Medulla oblongata (tissue), 1 donor: Measurements from ENCODE around the gene ASTN2.

ENCODE experiments used
- DNase-seq: peaks from one replicate; pipeline ENCODE4 v3.0.0-alpha.2; 2015; ENCODE audit errors: extremely low spot score

Gene ASTN2

DNA sequence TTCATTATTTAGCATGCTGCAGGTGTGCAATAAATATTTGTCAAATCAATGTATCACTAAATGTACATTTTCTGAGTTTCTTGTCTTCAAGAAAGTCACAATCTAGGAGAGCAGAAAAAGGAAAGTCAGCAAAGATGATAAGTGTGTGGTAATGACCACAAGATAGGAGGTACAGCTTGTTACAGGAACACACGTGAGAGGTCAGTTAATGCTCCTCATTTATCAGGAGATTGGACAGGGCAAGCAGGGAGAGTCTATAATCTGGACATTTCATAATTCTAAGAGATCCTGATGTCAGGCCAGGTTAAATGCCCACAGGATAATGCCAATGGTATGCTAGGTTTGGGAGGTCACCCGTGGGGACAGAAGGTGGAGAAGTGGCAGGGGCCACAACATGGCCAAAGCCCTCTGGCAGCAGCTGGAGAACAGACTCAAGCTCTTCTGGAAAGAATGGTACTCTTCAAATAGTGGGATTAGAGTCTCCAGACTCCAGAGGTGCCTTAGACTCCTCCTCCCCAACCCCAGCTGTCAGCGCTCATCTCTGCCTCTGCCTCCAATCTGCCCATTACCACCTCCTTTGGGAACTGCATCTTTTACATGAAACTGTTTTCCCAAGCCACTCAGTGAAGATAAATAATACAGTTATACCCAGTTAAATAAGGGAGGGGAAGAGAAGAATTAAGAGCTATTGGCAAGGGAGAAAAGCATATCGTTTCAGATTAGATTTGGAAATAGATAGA is 114.3 kb downstream of the ASTN2 start:
- DNase-seq: no peak

DNA sequence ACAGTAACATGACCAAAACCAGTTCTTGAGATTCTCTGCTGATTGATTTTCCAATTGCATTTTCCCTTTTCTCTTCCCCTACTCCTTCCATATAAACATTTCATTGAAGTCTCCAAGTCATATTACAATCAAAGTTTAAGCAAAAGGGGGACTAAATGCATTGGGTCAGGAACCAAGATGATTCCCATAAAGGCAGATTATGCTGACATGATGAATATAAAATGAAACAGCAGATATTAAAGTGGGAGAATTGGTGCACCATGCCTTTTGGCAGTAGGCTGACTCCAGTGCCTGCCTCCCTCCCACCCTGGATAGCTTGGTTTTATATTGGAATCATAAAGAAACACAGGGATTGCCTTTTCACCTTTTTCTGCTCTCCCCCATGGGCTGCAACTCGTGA is 118.4 kb downstream of the ASTN2 start:
- DNase-seq: no peak

DNA sequence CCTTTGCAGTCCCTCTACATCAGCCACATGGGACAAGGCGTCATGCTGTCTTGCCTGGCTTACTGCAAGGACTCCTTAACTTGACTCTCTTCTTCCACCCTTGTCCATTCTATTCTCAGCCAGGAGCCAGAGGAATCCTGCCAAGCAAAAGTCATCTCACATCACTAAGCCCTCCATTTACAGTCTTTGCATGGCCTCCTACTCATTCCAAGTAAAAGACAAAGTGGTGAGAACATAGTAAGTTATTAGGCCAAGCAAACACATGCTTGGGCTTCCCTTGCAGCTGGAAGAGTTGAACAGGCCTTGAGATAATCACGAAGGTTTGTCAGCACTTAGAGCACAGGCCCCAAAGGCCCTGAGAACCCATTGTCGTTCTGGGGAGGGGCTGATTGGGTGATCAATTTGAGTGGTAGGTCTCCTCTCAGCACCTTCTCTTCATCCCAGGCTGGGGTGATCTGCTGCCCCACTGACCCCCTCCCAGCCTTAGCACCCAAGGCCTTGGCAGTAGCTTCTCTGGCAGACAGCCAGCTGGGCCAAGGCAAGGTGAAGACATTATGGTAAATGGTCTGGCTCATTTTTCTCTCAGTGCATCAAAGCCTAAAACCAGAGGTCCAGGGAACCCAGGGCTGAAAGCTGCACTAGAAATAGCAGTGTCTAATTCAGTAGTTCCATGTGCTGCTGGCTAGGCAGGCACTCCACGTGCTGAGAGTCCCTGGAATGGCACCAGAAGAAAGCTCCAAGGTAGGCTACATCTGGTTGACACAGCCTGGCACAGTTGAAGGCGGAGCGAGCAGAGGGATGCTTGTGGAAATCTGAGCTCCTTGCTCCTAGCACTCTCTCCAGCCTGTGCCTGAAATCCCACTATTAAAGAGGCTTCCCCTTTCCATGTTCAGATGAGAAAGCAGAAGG is 121.4 kb downstream of the ASTN2 start:
- DNase-seq: no peak

DNA sequence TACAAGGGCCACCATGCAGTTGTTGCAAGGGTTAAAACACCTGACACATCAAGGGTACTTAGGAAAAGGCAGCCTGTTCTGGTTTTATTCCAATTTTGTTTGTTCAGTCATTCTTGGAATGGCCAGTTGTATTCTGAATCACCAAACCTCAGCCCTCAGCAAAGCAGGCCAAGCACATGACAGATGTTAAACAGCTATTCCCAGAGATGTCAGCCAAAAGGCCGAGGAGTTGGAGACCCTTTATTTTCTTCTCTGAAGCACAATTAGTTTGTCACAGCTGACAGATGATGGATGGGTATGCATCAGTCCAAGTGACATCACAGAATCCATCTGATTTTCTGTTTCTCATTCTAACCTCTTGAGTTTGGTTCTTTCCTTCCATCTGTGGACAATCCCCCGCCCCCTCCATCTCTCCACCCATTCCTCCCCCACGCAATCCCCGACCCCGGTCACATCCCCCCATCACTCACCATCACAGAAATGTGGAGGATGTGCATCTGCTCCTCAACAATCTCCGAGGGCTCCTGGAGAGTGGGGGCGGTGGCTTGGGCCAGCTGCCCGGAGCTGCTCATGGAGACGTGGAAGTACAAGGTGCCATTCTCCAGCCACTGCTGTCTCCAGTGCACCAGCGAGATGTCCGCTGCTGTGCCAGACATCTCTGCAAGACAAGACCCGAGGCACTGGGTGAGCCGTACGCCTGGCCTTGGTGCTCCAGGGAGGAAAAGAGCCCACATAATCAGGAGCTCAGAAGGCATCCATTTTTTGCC is 123.8 kb downstream of the ASTN2 start:
- no peak for DNase-seq

DNA sequence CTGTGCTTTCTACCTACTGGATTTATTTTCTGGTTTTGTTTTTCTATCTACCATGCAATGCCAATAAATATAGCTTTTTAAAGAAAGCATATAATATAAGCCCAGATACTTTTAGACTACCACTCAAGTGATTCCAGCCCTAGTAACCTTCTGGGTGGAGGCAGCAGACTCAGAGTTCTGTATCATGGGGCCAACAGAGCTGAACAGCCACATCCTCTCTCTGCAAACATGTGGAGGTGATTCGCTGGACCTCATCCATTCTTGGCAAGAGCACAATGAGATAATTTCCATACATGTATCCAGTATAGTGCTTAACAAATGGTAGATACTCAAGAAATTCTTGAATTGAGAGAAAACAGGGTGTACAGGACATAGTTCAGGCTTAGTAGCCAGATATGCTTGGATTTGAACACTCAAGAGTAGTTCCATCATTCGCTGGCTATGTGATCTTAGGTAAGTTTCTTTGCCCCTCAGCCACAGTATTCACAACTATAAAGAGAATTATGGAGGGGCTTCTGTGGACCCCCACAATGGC is 124.5 kb downstream of the ASTN2 start:
- no peak for DNase-seq

DNA sequence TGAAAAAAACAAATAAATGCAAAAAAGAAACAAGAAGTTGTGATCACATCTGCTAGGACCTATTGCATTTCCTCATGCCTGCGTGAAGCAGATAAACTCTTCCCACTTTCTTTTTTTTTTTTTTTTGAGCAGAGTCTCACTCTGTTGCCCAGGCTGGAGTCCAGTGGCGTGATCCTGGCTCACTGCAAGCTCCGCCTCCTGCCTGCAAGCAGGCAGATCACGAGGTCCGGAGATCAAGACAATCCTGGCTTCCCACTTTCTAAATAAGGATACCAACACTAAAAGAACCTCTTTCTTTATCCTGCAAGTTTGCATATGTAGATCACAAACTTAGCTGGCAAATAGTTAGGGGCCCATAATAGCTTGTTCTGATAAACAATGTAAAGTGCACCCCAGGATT is 128.6 kb downstream of the ASTN2 start:
- peak; percentile 12 for DNase-seq

DNA sequence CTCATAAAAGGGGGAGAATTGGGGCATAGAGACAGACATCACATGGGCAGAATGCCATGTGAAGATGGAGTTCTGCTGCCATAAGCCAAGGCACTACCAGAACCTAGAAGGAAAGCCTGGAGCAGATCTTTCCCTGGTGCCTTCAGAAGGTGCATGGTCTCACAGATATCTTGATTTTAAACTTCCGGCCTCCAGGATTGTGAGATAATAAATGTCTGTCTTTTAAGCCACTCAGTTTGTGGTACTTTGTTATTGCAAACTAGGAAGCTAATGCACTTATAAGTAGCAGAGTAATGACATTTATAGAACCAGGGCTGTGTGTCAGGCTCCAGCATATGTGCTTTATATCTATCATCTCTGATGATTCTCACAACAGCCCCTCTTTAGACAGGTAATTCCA is 130.4 kb downstream of the ASTN2 start:
- no peak for DNase-seq

DNA sequence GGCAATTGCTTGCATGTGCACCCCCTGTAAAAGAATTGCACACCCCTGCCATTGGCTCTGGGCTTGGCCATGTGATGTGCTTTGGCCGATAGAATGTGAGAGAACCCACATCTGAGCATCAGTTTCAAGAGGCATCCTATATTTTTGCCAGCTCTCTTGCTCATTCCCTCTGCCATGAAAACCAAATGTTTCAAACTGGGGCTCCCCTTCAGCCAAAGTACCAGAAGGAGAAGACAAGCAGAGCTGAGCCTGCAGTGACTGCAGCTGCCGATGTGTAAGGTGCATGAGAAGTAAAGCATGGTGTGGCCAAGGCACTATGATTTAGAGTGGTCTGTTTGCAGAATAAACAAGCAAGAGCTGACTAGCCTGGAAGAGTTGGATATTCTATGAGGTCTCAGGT is 132.3 kb downstream of the ASTN2 start:
- no peak for DNase-seq

DNA sequence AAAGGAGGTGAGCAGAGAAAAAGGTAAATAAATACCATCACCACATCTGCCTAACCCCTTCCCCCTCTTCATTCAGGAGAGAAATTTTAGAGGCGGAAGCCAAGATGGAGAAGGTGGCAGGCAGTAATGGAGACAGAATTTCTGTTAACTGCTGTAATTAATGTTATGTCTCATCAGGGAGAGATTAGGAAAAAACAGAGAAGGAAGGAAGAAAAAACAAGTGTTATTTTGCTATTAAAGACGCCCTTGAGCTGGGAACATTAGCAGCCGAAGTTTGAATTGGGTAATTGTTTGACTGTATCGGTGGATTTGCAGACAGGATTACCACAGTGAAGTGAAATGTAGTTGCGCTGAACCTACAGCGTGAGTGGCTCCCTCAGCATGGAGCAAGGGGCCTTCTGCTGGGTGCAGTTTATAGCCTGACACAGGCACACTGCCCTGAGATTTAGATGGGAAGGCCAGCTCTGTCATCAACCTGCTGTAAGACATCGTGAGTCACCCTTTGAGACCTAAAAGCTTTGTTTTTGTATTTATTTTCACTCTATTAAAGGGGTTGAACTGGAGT is 136.3 kb downstream of the ASTN2 start:
- DNase-seq: peak; percentile 16

DNA sequence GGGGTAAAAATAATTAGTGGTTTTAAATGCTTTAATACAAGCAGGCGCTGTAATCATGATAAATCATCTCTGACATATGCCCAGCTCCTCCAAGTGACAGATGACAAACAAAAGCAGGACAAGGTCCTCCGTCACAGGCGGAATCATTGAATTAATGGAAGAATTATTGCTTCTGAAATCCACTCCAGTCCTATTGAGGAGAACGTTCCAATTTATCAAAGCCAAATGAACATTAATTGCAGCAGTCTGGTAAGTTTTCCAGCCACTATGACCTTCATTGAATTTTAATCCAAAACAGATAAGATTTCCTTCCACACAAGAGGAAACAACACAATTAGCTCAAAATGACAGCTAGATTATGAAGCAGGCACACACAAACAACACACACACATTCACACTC is 136.8 kb downstream of the ASTN2 start:
- DNase-seq: no peak

DNA sequence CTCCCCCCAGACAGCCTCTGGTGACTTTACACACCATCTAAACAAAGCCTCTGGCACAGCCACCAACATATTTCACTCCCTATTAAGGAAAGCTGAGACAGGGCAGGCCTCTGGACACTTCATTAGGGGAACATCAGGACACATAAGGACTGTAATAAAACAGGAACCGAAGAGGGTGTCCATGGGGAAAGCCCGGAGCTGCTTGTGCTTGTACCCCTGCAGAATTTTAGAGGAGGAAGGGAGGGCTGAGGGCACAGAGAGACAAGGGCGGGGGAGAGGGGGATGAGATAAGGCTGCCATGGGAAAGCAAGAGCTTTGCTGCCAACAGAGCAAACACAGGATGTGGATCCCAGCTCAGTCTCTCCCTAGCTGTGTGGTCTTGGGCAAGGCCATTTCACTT is 138.4 kb downstream of the ASTN2 start:
- DNase-seq: no peak

DNA sequence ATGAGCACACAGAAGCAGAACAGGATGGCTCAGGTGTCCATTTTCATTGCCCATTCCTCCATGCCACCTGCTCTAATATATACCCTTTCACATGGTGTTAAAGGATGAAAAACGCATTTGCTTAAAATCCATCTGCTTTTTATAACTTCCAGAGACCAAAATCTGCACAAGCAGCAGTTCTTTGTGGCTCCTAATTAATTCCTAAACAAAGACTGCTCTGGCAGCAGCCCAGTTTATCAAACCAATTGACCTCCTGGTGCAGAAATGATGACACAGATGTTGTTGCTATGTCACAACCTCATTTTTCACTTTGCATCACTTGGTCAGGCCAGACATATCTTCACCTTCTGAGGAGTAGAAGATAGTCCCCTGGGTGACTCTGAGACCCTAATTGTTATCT is 141.2 kb downstream of the ASTN2 start:
- DNase-seq: no peak

DNA sequence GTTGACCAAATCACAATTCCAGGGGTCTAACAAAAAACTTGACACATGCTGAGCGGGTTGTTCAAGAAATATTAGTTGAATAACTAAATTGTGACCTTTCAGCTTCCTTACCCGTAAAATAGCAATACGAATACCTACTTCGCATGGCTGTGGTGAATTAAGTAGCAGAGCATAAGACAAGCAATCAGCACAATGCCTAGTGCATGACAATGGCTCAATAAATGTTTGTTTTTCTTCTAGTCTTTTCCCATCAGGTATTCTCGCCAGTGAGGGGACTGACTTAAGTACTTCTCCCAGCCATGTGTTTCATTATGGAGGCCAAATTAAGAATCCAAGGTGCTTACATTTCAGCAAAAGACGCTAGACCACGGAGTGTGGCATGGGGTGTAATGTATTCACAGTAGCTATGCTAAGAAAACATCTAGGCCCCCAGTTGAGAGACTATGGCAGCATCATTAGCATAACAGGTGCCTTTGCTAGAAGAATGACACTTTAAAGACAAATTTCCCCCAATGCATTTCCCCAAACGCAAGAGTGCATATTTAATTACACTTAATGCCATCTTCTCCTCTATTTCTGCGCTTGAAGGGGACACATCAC is 145.9 kb downstream of the ASTN2 start:
- DNase-seq: no peak

DNA sequence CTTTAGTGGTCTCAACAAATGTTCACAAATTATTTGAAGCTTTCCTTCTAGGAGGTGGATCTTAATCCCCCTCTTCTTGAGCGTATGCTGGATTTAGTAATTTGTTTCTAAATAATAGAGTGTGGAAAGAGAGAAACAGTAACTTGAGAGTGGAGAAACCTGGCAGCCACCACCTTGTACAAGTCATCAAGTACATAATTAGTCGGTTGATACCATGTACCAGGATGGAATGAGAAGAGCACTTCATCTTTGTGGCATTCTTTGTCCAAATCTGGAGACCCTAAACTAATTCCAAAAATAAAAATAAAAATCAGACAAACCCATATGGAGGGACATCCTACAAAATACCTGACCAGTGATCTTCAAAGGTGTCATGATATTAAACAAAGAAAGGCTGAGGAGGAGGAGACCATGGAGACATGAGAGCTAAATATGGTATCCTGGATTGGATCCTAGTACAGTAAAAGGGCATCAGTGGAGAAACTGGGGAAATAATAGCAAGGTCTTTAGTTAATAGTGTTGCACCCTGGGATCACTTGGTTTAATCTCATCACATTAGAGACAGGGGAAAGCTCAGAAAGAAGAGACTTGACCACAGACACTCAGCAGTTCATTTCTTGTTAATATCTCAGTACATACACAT is 147.9 kb downstream of the ASTN2 start:
- DNase-seq: no peak

DNA sequence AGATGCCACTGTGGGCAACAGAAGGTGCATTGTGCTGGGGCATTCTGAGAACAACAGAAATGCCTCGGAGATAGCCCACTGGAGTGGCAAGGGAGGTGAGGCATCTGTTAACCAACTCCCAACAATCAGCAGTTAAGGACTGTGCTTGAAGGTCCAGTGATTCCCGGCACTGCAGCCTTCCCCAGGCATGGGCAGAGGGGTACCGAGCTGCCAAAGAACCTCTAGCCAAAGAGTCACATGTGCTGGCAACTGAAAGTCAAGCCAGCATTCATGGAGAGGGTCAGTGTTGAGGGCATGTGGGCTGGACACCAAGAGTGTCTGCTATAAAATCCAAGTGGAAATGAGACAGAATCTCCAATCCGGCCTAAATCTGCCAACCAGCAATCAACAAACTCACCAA is 149.6 kb downstream of the ASTN2 start:
- peak; percentile 85 for DNase-seq

DNA sequence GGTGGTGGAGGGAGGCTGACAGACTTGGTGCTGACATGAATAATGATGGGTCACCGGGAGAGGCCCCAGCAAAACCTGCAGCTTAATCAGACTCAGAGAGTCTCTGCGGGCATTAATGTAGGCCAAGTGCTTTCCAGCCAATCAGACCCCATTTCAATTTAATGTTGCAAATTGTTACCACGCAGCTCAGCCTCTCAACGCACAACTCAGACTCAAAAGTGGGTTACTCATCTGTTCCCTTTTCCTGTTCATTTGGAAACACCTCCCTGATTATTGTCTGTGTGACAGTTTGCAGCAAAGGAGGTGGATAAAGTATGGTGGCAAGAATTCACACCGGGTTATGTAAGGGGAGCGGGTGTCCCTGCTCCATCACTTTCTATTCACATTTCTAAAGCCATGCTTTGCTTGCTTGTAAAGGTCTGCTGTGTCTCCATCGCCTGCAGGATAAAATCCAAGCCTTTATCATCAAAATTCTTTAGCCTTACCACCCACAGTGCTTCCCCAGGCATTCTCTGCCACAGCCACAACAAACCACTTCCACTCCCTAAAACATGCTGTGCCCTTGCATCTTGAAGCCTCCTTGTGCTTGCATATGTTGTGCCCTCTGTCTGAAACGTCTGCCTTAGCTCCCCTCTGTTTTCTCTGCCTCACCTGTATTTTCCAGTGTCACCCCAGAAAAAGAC is 156.5 kb downstream of the ASTN2 start:
- DNase-seq: no peak

DNA sequence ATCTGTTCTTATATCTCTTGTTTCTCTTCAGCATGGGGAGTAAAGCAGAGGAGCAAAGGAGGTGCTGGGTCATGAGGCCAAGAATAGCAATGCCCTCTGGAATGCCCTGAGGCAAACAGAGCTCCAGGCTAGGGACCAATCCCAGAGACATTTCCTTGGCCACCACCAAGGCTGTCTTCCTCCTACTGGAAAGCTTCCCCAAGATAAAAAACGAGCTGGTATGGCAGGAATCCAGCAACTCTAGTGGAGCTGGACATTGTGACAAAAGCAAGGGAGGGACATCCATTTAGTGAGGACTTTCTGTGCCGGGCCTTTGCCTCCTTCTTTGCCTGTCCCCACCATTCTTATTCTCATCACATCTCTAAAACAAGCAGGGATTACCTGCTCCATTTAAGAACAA is 161.6 kb downstream of the ASTN2 start:
- peak; percentile 32 for DNase-seq

DNA sequence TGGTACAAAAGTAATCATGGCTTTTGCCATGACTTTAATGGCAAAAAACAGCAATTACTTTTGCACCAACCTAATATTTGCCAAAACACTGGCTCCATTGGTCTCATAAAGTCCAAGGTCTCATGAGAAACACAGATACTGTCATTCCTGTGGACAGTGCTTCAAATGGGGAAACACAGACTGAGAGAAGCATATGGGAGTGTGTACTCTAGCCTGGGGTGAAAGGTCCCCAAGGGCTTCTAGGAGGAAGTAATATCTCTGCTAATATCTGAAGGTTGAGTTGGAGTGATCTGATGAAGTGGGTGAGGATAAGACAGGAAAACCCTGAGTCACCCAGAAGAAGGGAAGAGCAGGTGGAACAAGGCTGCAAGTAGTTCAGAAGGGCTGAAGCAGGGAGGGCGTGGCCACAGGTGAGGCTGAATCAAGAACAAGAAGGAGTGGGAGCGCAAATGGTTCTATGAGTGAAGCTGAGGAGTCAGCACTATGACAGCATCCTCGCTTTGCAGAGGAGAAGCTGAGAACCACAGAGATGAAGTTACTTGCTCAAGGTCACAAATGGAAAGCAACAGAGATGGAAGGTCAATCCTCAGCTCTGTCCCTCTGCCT is 164.1 kb downstream of the ASTN2 start:
- no peak for DNase-seq

DNA sequence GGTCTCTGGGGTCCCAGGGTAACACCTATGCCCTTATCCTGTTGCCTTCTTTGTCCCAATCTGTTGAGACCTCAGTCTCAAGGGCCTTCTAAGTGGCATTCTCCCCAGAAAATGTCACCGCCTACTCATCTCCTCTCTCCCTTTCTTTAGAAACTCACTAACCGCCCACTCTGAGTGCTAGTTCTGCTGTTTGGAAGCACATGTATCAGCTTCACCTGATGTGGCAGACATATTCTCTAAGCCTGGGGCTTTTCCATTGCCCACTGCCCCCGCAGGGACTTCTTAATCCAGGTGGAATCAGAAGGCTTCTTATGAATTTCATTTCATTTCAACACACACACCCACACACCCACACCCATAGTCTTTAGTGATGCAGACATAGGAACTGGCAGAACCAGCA is 165.1 kb downstream of the ASTN2 start:
- no peak for DNase-seq

DNA sequence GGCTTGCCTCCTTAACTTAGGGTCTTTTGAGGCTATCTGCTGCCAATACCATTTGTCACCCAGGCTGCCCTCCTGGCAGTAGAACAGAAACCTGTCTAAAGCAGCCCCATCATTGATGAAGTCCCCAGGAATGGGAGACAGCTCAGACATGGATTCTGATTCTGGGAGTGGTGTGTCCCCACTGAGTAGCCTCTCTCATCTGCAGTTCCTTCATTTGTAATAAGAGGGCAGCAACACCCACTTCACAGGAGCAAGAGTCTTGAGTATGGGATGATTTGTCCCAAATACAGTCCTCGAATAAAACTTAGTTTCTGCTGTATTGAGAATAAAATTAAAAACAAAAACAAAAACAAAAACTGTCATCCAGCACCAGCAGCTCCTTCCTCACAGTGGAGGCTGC is 167.6 kb downstream of the ASTN2 start:
- peak; percentile 78 for DNase-seq
